K562 (cell line): ENCODE measurements around the gene LRRC49.

Source experiments
- C11orf30 ChIP-seq: fragments of 450-650 bp; IDR thresholded peaks from 2 replicates; pipeline ENCODE4 v1.6.1; 2016; ENCODE audit warnings: low read depth, mild to moderate bottlenecking
- EP300 ChIP-seq: IDR thresholded peaks from 2 replicates; pipeline ENCODE4 v1.6.1; 2012; ENCODE audit warnings: low read length, improper control_type of control experiment
- EZH2 ChIP-seq: IDR thresholded peaks from 2 replicates; pipeline ENCODE4 v1.6.1; 2012; ENCODE audit warnings: low read depth, mild to moderate bottlenecking, inconsistent platforms, low read length, borderline replicate concordance
- FOXA1 ChIP-seq: fragments of 450-650 bp; IDR thresholded peaks from 2 replicates; pipeline ENCODE4 v1.6.1; 2016; ENCODE audit warnings: mild to moderate bottlenecking, borderline replicate concordance
- FOXJ2 ChIP-seq: fragments of 200-800 bp; sonication (Bioruptor generic); IDR thresholded peaks from 2 replicates; pipeline ENCODE4 v1.6.1; 2016; ENCODE audit warnings: missing genetic modification characterization, missing compliant biosample characterization
- POLR2A ChIP-seq: fragments of 450-650 bp; conservative IDR thresholded peaks from 2 replicates; pipeline ENCODE4 v1.6.1; 2016
- STAG1 ChIP-seq: sonication (generic); formaldehyde crosslinking; IDR thresholded peaks from 2 replicates; pipeline ENCODE4 v1.5.0; 2020; ENCODE audit warnings: missing genetic modification reagents, borderline replicate concordance
- TCF7L2 ChIP-seq: fragments of 150-350 bp; IDR thresholded peaks from 2 replicates; pipeline ENCODE4 v1.6.1; 2016; ENCODE audit warnings: low read depth, mild to moderate bottlenecking, low read length, moderate library complexity
- XRCC3 ChIP-seq: fragments of 450-650 bp; IDR thresholded peaks from 2 replicates; pipeline ENCODE4 v1.6.1; 2017; ENCODE audit warnings: mild to moderate bottlenecking, moderate library complexity
- ZNF140 ChIP-seq: fragments of 250-450 bp; sonication (Bioruptor Pico); IDR thresholded peaks from 2 replicates; pipeline ENCODE4 v1.8.0; 2021; ENCODE audit warnings: moderate library complexity, mild to moderate bottlenecking, inconsistent platforms
- TF ChIP-seq, protein P1 (sequence below): sonication (generic); formaldehyde crosslinking; IDR thresholded peaks from 2 replicates; pipeline ENCODE4 v1.8.1; 2023; ENCODE audit warnings: mild to moderate bottlenecking, missing genetic modification reagents
- TF ChIP-seq, protein P2 (sequence below), 2 experiments: fragments of 150-350 bp in 1 of 2; IDR thresholded peaks; 2 replicates each; pipeline ENCODE4 v1.6.1; 2012 to 2016; ENCODE audit warnings: low read depth in 2 of 2, low read length in 2 of 2, mild to moderate bottlenecking in 1 of 2, moderate library complexity in 1 of 2

DNA sequence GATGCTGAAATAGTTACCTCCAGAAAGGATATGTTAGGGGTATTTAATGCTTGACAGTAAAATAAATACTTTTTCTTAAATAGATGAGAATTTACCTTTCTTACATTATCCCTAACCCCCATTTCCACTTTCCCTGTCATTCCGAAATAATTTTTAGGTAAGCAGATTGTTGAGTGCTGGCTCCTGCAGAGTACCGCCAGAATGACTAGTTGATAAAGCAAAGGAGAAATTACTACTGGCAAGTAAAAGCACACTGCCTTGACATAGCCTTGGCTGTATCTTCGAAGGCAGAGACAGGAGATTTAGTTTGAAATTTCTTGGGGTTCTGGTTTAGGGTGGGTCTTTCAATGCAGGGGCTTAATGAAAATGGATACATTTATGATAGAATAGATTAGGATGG is 40.8 kb downstream of the LRRC49 start:
- no peak for TF ChIP-seq POLR2A
- TF ChIP-seq, protein P1, sequence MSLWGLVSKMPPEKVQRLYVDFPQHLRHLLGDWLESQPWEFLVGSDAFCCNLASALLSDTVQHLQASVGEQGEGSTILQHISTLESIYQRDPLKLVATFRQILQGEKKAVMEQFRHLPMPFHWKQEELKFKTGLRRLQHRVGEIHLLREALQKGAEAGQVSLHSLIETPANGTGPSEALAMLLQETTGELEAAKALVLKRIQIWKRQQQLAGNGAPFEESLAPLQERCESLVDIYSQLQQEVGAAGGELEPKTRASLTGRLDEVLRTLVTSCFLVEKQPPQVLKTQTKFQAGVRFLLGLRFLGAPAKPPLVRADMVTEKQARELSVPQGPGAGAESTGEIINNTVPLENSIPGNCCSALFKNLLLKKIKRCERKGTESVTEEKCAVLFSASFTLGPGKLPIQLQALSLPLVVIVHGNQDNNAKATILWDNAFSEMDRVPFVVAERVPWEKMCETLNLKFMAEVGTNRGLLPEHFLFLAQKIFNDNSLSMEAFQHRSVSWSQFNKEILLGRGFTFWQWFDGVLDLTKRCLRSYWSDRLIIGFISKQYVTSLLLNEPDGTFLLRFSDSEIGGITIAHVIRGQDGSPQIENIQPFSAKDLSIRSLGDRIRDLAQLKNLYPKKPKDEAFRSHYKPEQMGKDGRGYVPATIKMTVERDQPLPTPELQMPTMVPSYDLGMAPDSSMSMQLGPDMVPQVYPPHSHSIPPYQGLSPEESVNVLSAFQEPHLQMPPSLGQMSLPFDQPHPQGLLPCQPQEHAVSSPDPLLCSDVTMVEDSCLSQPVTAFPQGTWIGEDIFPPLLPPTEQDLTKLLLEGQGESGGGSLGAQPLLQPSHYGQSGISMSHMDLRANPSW, result no peak
- TF ChIP-seq TCF7L2, result no peak
- no peak for TF ChIP-seq FOXJ2 (tag)
- TF ChIP-seq ZNF140 (CRISPR knock-in tag), result no peak
- no peak for TF ChIP-seq STAG1 (CRISPR knock-in tag)
- no peak for TF ChIP-seq EP300
- TF ChIP-seq XRCC3, result no peak
- no peak for TF ChIP-seq EZH2
- TF ChIP-seq FOXA1, result no peak
- TF ChIP-seq C11orf30, result no peak
- TF ChIP-seq, protein P2, sequence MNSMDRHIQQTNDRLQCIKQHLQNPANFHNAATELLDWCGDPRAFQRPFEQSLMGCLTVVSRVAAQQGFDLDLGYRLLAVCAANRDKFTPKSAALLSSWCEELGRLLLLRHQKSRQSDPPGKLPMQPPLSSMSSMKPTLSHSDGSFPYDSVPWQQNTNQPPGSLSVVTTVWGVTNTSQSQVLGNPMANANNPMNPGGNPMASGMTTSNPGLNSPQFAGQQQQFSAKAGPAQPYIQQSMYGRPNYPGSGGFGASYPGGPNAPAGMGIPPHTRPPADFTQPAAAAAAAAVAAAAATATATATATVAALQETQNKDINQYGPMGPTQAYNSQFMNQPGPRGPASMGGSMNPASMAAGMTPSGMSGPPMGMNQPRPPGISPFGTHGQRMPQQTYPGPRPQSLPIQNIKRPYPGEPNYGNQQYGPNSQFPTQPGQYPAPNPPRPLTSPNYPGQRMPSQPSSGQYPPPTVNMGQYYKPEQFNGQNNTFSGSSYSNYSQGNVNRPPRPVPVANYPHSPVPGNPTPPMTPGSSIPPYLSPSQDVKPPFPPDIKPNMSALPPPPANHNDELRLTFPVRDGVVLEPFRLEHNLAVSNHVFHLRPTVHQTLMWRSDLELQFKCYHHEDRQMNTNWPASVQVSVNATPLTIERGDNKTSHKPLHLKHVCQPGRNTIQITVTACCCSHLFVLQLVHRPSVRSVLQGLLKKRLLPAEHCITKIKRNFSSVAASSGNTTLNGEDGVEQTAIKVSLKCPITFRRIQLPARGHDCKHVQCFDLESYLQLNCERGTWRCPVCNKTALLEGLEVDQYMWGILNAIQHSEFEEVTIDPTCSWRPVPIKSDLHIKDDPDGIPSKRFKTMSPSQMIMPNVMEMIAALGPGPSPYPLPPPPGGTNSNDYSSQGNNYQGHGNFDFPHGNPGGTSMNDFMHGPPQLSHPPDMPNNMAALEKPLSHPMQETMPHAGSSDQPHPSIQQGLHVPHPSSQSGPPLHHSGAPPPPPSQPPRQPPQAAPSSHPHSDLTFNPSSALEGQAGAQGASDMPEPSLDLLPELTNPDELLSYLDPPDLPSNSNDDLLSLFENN (IDR thresholded peaks at IDR 0.05; ENCODE audit: low read depth in 2 of 2, low read length in 2 of 2), result no peak
